Measurements from ENCODE around the gene CLTC. TPM values are rescaled to one million over a fixed set of nuclear protein-coding genes. Genes with fewer than 3 reads are reported as not detected.

The CLTC gene
- total and polyA plus RNA-seq, 2 donors from 2014 or later: 213 to 259 TPM

DNA sequence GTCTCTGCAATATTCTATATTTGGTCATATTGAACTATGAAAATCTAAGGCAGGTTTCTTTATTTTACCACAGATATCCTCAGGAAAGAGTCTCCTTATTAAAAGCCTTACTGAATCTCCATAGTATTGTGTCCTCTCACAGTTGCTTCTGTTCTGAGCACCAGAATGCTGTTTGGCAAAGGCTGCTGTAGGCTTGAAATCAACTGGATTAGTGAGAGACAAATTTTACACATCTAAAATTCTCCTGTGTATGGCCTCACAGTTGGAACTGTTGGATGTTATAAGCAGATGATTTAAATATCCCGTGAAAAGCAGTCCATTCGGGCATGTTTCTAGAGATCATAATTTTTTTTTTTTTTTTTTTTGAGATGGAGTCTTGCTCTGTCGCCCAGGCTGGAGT is 9.5 kb downstream of the CLTC start:
- no peak for DNase-seq
- no peak for FAIRE-seq
- no peaks in the 10 kb centered on the region for H3K9me3 ChIP-seq (ENCODE audit: control insufficient read depth in 2 of 3, insufficient read depth in 1 of 3, low read length in 3 of 3)
- H3K4me1 ChIP-seq (ENCODE audit: control insufficient read depth in 2 of 3, insufficient read depth in 2 of 3, low read depth in 1 of 3, low read length in 3 of 3): peaks cover 2 to 36% (median 24%) of the 10 kb centered on the region in 3 donors
- TF ChIP-seq, protein P1, sequence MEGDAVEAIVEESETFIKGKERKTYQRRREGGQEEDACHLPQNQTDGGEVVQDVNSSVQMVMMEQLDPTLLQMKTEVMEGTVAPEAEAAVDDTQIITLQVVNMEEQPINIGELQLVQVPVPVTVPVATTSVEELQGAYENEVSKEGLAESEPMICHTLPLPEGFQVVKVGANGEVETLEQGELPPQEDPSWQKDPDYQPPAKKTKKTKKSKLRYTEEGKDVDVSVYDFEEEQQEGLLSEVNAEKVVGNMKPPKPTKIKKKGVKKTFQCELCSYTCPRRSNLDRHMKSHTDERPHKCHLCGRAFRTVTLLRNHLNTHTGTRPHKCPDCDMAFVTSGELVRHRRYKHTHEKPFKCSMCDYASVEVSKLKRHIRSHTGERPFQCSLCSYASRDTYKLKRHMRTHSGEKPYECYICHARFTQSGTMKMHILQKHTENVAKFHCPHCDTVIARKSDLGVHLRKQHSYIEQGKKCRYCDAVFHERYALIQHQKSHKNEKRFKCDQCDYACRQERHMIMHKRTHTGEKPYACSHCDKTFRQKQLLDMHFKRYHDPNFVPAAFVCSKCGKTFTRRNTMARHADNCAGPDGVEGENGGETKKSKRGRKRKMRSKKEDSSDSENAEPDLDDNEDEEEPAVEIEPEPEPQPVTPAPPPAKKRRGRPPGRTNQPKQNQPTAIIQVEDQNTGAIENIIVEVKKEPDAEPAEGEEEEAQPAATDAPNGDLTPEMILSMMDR (IDR thresholded peaks at IDR 0.05; ENCODE audit: borderline replicate concordance, extremely low read depth, insufficient read depth): no peak
- no peaks in the 10 kb centered on the region for H3K36me3 ChIP-seq (ENCODE audit: control insufficient read depth in 2 of 3, insufficient read depth in 3 of 3, low read length in 3 of 3)
- H3K27ac ChIP-seq (ENCODE audit: low read depth in 2 of 2, low read length in 2 of 2): no peak overlapping the region
- intact Hi-C loops (cut with DNase I): no loop called here
- no peaks in the 10 kb centered on the region for H3K27me3 ChIP-seq (ENCODE audit: control insufficient read depth, insufficient read depth, low read length)
- no peak overlapping the region for H3K9ac ChIP-seq (ENCODE audit: low read length in 3 of 3)
- no peak overlapping the region for H3K4me3 ChIP-seq (ENCODE audit: low read length in 3 of 3)

DNA sequence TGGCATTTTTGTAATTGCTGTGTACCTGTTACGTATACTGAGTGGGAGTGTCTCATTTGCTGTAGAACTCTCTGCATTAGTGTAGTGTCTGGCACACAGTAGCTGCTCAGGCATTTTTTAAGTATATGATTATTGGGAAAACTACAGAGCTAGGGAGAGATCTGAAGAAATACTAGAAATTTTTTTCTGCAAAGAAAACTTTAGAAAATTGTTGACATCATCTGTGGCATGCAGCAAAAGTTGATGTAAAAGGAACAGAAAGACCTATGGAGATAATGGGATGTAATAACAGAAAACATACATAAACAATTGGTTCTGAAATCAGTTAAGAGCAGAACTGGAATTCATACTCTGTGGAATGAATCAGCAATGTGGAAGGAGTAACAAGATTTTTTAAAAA is 11.6 kb downstream of the CLTC start:
- Histone ChIP-seq H3K36me3 (ENCODE audit: control insufficient read depth in 2 of 3, insufficient read depth in 3 of 3, low read length in 3 of 3) (no peaks in the 10 kb centered on the region), H3K4me1 (ENCODE audit: control insufficient read depth in 2 of 3, insufficient read depth in 2 of 3, low read depth in 1 of 3, low read length in 3 of 3) (peaks cover 8 to 40% (median 20%) of the 10 kb centered on the region in 3 donors), H3K27me3 (ENCODE audit: control insufficient read depth, insufficient read depth, low read length) (no peaks in the 10 kb centered on the region), H3K9ac (ENCODE audit: low read length in 3 of 3) (no peak overlapping the region), H3K4me3 (ENCODE audit: low read length in 3 of 3) (no peak overlapping the region), H3K9me3 (ENCODE audit: control insufficient read depth in 2 of 3, insufficient read depth in 1 of 3, low read length in 3 of 3) (no peaks in the 10 kb centered on the region), H3K27ac (ENCODE audit: low read depth in 2 of 2, low read length in 2 of 2) (no peak overlapping the region)
- FAIRE-seq: no peak
- no peak for DNase-seq
- intact Hi-C loops (cut with DNase I): no loop called here
- TF ChIP-seq, protein P1 (IDR thresholded peaks at IDR 0.05; ENCODE audit: borderline replicate concordance, extremely low read depth, insufficient read depth): no peak

DNA sequence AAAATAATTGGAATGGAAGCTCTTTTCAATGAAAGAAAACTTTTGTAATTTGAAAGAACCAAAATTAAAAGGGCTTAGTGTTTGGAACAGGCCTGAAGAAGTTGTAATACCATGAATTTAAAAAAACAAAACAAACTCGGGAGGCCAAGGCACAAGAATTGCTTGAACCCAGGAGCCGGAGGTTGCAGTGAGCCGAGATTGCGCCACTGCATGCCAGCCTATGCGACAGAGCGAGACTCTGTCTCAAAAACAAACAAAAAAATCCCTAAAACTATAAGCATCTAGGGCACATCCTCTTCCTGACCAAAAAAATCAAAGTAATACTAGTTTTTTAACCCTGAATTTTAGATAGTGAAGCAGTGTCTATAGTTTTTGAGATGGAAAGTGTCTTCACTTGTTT is 12.7 kb downstream of the CLTC start:
- Histone ChIP-seq H3K4me3 (ENCODE audit: low read length in 3 of 3) (no peak overlapping the region), H3K9me3 (ENCODE audit: control insufficient read depth in 2 of 3, insufficient read depth in 1 of 3, low read length in 3 of 3) (no peaks in the 10 kb centered on the region), H3K27ac (ENCODE audit: low read depth in 2 of 2, low read length in 2 of 2) (no peak overlapping the region), H3K27me3 (ENCODE audit: control insufficient read depth, insufficient read depth, low read length) (no peaks in the 10 kb centered on the region), H3K4me1 (ENCODE audit: control insufficient read depth in 2 of 3, insufficient read depth in 2 of 3, low read depth in 1 of 3, low read length in 3 of 3) (peaks cover 8 to 35% (median 13%) of the 10 kb centered on the region in 3 donors), H3K36me3 (ENCODE audit: control insufficient read depth in 2 of 3, insufficient read depth in 3 of 3, low read length in 3 of 3) (no peaks in the 10 kb centered on the region), H3K9ac (ENCODE audit: low read length in 3 of 3) (no peak overlapping the region)
- intact Hi-C loops (cut with DNase I): no loop called here
- DNase-seq (no peak), FAIRE-seq (no peak)
- TF ChIP-seq, protein P1 (IDR thresholded peaks at IDR 0.05; ENCODE audit: borderline replicate concordance, extremely low read depth, insufficient read depth): no peak
